HG03095 (cell line): ENCODE results near the gene RBFOX1.

Experiments used
- ATAC-seq: cut with Tn5 transposase; IDR thresholded peaks from one replicate; pipeline ENCODE4 v1.9.1; 2021; ENCODE audit warnings: moderate library complexity; ENCODE audit not compliant: unreplicated experiment

The RBFOX1 gene

DNA sequence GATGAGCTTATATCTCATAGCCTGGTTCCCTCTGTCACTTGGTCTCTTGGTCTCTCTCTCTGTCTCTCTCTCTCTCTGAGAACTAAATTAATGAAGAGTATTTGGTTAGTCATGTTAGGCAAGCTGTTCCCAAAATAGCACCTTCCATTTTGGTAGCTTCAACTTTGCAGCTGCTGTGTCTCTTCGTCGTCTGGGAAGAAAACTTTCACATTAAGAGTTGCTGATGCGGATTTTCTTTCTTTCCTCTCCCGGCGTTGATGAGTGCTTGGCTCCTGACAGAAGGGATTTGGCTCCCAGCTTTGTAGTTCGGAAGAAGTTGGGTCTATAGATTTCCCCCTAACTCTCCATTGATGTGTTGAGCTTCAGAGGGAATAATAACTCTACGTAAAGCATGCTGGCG, at the start of gene RBFOX1:
TSS of gene RBFOX1 (plus strand) at position 235 of the 400 bp plus-strand sequence.
- ATAC-seq = no peak

DNA sequence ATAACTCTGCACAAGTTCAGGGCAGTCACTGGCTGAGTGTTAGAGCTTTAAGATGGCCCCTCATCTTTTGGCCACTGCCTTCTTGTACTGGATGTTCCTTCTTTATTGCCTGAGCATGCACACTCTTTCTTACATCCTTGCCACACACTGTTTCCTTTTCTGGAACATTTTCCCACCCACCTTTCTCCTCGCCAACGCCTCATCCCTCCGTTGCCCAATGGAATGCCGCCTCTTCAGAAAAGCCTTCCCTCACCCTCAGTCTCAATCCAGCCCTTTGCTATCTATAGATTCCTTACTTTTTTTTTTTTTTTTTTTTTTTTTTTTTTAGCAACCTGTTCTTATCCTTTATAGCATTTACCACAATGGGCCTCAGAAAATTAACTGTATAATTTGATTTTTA, 47.9 kb upstream of the RBFOX1 start:
- no peak for ATAC-seq

DNA sequence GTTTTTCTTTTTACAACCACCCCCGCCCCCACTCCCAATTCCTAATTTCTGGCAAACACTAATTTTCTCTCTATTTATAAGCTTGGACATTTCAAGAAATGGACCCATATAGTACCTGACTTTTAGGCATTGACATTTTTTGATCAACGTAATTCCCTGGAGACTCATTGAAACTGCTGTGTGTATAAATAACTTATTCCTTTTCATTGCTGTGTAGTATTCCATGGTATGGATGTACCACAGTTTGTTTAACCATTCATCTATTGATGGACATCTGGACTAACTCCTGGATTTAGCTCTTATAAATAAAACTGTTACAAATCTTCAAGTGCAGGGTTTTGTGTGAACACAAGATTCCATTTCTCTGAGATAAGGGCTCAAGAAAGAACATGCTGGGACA, 47.1 kb upstream of the RBFOX1 start:
- no peak for ATAC-seq

DNA sequence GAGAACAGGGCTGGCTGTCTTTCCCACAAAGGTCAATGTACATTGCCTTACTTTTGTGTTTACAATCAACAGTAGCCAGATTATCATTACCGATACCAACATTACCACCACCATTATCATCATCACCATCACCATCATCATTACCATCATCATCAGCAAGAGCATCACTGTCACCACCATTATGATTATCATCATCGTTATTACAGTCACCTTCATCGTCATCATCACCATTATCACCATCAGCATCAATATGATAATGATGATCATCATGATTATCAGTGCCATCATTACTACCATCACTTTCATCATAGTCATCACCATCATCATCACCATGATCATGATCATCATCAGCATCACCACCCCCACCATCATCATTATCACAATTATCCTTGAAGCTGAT, 43.3 kb upstream of the RBFOX1 start:
- ATAC-seq = no peak

DNA sequence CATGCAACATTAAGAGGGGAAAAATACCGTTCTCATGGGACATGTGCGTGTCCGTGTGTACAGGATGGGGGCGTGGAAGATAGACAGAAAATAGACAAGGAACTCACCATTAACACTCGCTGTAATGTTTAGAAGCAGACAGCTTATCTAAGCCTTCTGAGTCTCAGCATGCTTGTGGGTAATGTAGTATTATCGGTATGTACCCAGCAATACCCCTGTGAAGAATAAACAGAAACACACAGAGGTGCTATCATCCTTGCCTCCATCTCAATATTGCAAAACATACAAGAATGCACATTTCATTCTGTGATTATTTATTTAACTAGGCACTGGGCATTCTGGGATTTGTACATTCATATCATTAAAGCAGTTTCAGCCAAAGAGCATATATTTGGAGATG, 42.0 kb upstream of the RBFOX1 start:
- ATAC-seq = no peak

DNA sequence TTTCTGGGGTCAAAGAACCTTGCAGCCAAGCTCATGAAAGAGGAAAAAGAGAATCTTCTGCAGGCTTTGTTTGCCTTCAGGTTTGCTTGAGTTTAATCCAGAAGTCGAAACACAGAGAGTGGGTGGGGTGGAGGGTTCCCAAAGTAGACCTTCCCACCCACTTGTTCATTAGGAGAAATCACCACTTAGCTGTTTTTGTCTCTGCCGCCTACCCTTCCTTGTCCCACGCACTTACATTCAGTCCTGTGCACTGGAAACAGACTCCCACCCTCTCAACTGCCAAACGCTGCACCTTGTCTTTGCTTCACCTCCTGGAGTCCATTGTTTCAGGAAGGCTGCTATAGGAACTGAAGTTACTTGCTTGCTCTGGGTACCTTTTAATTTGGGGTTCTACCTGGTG, 38.6 kb upstream of the RBFOX1 start:
- no peak for ATAC-seq

DNA sequence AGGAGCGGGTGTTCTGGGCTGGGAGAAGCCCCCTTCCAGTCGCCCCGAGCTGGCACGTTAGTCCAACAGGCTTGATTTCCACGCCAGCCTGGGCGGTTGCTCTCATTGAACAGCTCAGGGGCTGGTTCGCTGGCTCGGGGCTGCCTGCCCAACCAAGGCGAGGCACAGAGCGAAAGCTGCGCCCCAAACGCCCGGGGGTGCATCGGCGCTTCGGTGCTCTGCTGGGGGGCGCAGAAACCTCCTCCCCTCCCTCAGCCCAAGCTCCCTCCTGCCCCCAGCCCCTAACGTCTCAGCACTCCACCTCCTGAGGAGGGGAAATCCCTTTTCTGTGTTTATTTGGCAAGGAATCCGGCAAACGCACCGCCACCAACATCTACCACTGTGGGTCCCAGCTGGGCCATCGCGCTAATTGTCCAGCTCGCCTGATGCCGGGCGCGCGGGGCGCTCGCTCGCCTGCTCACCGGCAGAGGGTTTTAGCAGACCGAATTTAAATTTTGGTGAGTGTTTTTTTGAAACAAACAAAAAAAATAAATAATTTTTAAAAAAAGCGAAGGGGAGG, 29.5 kb upstream of the RBFOX1 start:
- no peak for ATAC-seq

DNA sequence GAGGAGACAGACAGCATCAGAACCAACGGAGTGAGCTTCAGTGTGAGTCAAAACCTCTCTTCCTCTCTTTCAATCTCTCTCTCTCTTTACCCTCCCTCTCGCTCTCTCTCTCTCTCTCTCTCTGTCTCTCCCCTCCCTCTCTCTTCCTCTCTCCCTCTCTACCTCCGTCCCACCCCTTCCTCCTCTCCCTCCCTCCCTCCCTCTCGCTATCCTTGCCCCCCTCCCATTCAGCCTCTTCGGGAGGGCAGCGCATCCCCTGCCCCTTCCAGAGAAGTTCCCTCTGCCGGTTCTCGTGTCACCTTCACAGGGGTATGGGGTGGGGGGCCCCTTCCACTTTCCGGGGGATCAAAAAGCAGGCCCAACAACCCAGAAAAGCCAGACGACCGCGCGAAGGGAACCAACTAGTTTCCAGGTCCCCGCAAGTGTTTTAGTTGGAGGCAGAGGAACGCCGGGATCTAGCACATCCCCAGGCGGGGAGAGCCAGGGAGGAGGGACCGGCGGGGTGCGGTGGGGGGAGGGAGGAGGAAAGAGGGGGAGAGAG, 28.9 kb upstream of the RBFOX1 start:
- no peak for ATAC-seq

DNA sequence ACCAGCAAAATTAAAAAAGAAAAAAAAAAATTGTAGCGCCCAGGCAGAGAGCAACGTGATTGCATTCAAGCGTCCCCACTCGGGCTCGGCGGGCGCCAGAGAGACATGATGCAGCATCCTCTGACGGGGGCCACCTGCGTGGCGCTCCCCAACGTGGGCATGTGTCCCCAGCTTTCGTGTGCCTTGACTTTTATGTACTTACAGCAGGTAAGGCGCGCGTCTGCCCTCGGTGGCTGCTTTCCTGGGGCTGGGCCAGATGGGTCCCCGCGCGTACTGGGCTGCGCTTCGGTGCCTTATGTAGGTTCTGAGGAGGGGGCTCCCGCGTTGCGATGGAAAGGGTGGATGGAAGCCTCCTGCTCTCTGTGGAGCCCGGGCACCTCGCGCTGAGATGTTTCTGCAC, 28.4 kb upstream of the RBFOX1 start:
- no peak for ATAC-seq

DNA sequence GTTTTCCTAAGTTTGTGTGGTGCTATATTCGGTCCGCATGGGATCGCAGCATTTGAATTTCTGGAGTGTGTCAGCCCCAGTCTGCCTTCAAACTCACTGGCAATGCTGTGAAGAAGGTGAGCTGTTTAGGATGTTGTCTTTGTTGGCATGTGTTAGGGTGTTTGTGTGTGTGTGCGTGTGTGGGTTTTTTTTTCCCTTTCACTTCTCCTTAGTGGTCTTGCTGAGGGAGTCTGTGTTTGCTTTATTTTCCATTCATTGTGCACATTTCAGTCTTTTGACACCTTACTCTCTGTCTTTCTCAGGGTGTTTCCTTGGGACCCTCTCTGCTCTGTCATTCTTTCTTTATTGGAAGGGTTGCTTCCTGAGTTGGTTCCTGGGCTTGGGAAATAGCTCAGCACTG, 27.7 kb upstream of the RBFOX1 start:
- no peak for ATAC-seq

DNA sequence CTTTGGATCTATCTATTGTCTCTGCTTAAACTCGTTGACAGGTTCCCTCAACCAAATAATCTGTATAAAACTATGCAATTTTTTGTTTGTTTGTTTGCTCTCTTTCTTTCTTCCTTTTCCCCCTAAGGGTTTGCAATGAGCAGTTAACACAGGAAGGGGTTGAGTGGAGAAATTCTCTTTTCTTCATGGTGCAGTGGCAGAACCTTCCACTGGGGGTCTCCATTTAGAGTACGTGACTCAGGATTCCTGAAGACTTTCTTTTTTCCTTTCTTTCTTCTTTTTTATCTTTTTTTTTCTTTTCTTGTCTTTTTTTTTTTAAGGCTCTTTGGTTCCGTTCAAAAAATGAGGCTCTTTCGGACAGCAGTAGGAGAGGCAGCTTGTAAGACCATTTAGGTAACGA, 19.5 kb upstream of the RBFOX1 start:
- no peak for ATAC-seq

DNA sequence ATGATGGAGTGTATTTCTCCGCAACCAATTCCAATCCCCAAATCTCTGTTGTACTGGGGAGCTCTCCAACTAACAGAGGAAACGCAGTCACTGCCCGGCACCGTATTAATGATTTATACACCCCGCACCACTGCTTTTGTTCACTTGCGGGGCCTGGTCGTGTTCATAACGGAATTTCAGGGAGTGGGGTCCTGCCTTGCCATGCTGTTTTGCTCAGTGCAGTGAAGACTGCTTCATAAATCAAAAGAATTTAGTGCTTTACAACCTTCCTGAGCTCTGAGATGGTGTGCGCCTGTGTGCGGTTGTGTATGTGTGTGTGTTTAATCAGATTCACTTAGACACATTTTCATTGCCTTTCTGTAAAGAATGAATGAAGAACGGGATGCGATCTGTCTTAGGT, 18.5 kb upstream of the RBFOX1 start:
- no peak for ATAC-seq

DNA sequence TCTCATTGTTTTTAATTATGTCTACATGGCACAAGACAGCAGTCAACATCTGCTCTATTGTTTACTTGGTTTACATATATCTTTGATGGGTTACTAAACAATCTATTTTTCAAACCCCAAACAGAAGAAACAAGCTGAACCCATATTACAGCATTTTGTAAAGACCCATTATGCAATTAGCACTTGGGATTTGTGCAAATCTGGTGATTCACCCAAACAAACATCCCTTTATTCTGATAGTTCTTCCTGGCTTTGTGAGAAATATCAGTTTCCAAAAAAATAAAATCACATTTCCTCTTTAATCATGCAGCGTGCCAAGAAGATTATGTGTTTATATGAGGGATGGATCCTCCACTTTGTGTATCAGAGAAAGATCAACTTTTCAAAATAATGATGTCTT, 16.8 kb upstream of the RBFOX1 start:
- no peak for ATAC-seq

DNA sequence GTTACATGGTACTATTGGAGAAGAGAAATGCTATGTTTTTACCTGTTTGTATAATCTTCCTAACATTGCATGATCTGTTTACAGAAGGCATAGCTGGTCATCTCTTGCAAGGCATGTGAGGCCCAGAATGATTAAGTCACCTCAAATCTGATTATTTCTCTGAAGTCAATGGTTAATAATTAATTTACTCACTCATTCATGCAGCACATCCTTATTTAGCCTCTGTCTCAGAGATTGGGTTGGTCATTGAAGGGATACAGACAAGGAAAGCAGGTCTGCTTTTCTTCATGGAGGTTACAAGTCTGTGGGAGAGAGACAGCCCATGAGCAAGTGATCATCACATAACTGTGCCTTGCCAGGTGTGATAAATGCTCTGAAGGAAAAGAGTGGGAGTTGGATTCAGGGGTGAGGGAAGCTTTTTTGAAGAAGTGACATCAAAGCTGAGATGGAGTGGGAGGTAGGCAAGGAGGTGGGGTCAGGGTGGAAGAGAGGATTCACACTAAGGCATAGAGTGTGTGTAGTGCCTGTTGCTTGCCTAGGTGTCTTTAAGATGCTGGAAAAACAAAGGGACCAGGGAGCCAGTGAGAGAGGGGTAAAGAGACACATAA, 16.3 kb upstream of the RBFOX1 start:
- no peak for ATAC-seq

DNA sequence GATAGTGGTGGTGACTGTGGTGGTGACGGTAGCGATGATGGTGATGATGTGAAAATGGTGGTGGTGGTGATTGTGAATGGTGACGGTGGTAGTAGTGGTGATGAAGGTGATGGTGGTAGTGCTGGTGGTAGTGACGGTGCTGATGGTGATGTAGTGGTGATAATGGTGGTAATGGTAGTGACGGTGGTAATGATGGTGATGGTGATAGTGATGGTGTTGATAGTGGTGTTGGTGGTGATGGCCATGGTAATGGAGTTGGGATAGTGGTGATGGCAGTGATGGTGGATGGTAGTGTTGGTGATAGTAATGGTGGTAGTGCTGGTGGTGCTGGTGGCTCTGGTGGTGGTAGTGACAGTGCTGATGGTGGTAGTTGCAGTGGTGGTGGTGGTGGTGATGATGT, 14.7 kb upstream of the RBFOX1 start:
- no peak for ATAC-seq

DNA sequence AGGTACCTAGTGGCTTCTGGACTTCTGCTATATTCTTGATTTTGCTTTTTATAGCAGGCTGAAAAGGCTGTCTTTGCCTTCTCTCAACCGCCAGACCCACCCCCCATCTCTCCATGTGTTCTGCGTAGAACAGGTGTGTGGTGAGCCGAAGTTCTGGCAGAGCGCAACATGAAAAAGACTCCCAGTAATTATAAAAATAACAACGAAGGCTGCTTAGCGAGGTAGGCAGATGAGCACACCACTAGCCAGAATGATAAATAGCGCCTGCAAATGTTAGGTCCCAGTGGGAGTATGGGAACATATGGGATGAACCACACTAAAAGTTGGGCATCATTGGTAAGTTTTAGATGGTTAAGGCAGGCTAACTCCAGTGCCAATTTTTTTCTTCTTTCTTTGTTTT, 14.0 kb upstream of the RBFOX1 start:
- ATAC-seq = no peak

DNA sequence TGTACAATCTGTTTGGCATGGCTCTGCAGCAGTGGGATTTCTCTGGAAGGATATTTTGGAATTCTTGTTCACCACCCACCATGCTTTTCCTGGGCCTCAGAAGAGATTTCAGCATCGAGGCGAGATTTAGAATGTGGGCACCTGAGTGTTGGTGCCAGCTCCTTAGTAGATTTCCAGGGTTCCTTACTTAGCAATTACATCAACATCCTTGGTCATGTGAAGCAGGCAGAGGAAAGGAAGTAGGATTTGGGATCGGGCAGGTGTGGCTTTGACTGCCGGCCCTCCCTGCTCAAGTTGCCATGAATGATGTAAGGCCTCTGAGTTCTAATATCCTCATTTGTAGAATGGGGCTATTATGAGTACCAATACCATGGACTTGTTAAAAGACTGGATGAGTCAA, 13.1 kb upstream of the RBFOX1 start:
- no peak for ATAC-seq

DNA sequence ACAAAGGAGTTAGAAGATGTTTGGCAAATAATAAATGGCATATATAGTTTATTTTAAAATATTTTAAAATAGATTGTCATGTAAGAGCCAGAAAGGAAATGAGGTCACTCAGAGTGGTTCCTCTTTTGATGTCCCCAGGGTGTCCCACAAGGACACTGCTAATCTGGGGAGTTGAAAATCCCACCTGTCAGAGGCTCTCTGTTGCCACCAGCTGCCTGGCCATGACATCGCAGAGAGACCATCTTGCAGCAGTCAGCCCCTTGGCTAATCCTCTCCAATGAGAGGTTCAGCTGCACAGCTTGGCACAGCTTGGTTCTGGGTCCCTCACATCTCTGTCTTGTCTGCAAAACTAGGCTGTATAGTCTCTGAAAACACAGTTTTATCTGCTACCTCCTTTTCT, 11.0 kb upstream of the RBFOX1 start:
- no peak for ATAC-seq

DNA sequence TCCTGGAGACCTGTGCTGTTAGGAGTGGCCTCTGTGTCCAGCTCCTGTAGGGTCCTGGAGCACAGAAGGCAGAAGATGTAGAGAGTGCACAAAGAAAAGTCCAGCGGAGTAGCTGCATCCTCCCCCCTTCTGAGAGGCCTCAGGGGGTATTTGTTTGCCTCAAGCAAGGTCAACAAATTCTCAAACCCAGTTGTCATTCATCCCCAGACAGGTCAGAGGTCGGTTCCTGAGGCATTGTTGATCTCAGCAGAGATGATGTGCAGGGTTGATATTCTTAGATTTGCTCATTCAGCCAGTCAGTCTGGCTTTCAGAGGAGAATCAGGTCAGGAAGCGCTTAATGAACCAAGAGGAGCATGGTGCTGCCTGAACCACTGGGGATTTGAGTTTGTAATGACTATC, 8.3 kb upstream of the RBFOX1 start:
- no peak for ATAC-seq

DNA sequence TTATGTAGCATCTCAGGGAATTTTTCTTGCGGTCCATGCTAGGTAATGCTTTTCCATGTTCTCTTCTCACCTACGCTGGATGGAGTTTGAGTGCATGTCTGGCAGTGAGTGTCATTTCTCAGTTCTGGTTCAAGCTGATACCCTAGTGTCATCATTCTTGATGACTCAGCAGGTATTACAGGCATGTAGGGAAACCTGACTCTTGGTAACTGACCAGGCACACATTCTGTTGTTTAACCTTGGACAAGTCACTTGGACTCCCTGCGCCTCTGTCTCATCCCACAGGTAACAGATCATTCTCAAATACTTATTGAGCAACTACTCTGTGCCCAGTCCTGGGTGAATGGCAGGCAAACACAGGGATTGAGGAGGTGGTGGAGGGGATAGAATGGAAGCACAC, 6.8 kb upstream of the RBFOX1 start:
- no peak for ATAC-seq

DNA sequence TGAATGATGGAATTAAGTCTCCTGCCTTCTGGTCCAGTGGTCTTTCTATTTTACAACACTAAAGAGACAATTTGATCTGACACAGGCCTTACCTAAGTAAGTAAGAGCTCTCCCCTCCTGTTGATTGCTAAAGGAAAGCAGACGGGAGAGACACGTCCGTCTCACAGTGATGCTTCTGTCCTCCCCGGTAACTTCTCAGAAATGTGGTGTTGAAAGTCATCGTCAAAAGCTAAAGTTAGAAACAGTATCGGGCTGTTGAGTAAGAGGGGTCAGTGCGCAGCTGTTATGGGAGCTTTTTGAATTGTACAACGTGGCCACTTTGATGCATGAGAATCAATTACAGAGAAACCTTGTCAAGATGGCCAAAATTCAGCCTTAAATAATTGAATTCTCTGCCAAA, 1.9 kb upstream of the RBFOX1 start:
- ATAC-seq = no peak

DNA sequence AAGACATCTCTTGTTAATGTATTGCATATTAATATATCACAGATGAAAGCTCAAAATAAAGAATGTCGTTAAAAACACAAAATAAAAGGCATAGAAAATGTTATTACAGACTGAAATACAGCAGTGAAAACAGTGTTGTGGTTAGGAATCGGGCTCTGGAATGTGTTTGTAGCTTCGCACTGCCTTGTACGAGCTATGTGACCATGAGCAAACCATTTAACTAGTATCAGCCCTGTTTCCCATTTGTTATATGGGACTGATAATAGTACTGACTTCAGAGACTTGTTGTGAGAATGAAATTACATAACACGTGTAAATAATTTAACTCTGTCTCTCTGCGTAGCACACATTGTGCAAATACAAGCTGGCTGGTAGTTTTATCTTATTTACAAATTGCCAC, 648 bp upstream of the RBFOX1 start:
- no peak for ATAC-seq

DNA sequence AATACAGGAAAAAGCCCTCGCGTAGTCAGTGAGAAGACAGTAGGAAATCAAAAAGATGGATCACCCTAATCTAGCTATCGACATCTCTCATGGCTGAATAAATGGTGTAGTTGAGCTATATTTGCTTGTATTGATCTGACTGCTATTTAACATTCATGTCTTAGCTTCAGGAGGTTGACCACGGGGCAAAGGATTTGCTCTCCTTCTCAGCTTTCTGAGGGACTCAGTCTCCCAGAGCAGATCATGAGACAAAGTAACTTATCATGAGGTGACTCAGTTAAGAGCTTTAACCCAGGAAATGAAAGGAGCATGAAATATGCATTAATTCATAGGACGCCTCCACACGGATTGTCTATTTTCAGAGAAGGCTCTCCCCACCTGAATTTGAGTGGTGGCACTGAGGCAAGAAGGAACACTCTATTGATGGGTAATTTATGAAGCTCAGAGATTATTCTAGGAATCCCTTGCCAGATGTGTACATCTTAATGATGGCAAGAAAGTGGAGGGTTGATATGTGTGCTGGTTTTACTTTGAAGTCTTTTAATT, 608 bp downstream of the RBFOX1 start:
- no peak for ATAC-seq
